ENCODE data around the gene ZNF217.
"Not testable (repeated sequence)": the region's sequence is repeated elsewhere in the genome, so short reads cannot be mapped to it uniquely, and the experiment has no call there.

Gene ZNF217

DNA sequence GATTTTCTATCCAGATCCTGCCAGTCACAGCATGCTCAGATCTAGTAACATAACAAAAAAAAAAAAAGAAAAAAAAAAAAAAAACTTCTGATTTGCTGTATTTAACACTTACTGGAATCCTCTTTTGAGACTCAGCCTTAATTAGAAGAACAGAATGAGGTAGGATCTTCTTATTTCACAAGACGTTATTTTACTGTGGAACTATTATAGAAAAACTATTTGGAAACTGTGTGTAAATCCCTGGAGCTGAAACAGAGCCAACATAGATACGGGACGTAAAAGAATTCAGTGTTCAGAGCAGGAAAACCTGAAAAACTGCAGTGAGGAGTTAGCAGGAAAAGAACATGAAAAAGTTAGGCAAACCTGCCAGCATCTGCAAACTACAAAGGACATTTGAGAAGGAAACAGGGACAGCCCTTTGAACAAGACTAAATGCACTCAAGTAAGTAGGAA lies 3.4 kb upstream of the ZNF217 start:
- Mint-ChIP-seq H3K4me1 (peaks cover 55% of the 10 kb centered on the region), H3K36me3 (peaks cover 40% of the 10 kb centered on the region), H3K9me3 (no peaks in the 10 kb centered on the region), H3K27ac (peak overlapping the region; percentile 99), H3K4me3 (peak overlapping the region; percentile 81), H3K27me3 (no peaks in the 10 kb centered on the region)
- DNase-seq = no peak
- CTCF ChIA-PET = interaction anchor here (1.1 to 1.2 kb wide), 5 partner anchors 12 to 343 kb away, joined by 3 to 6 read pairs (median 4); no protein-coding TSS in a partner anchor

DNA sequence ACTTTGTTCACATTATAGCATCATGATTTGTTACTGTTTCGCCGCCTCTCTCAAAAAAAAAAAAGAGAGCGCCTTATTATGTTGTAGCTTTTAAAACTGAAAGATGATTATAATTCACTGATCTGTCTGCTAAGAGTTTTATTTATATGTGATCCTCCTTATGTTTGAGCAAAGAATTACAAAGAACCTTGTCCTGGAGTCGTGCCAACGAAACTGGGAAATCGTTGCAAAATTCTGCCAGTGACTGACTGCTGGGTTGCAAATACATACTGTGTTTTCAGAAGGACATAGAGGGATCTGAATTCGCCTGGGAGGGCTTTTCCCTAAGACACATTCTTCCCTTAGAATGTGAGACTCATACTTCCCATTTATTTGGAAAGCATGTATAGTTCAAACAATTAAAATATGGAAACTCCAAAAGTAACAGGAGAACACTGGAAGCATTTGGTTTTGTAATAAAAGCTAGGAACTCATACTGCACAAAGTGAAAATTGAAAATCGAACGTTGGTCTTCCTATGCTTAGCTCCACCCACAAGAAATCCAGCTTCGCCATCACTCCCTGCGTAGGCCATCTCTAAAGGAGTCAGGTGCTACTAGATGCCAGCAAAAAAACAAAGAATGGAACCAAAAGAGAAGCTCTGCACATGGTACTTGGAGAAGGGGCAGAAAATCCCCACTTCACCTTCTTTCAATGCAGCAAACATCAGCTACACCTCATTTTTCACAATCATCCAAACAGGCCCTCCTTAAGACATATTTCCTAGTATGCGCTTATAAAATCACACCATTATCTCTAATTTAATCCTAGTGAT lies 2.8 kb upstream of the ZNF217 start:
- peak overlapping the region; percentile 81 for H3K4me3 Mint-ChIP-seq
- peak overlapping the region; percentile 99 for H3K27ac Mint-ChIP-seq
- H3K4me1 Mint-ChIP-seq = peaks cover 55% of the 10 kb centered on the region
- not testable (repeated sequence) for H3K9me3 Mint-ChIP-seq, H3K27me3 Mint-ChIP-seq
- H3K36me3 Mint-ChIP-seq = peaks cover 43% of the 10 kb centered on the region
- DNase-seq = peak; percentile 46
- CTCF ChIA-PET = interaction anchor here (0.8 to 1.2 kb wide), 8 partner anchors 13 to 343 kb away, joined by 3 to 6 read pairs (median 3); no protein-coding TSS in a partner anchor

DNA sequence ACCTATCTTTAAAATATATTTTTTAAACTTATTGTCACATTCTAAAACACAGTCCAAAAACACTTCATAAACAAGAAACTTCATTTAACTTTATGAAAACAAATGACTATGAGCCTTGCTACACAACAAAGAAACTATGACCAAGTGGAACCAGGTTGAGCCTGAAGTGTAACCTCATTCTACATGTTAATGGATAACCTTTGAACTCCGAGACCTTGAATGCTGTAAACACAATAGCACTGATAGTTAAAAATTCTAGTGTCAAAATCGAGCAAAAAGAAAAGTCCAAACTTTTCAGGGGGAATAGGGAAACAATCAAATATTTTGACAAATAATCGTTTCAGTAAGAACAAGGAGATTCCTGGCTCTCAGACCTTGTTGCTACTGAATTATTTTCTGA lies 2.1 kb upstream of the ZNF217 start:
- not testable (repeated sequence) for H3K27me3 Mint-ChIP-seq, H3K9me3 Mint-ChIP-seq, DNase-seq
- peak overlapping the region; percentile 81 for H3K4me3 Mint-ChIP-seq
- H3K4me1 Mint-ChIP-seq = peaks cover 51% of the 10 kb centered on the region
- CTCF ChIA-PET = interaction anchor here (0.8 to 1.1 kb wide), 3 partner anchors 16 to 60 kb away, joined by 3 read pairs; no protein-coding TSS in a partner anchor
- peak overlapping the region; percentile 99 for H3K27ac Mint-ChIP-seq
- peaks cover 43% of the 10 kb centered on the region for H3K36me3 Mint-ChIP-seq

DNA sequence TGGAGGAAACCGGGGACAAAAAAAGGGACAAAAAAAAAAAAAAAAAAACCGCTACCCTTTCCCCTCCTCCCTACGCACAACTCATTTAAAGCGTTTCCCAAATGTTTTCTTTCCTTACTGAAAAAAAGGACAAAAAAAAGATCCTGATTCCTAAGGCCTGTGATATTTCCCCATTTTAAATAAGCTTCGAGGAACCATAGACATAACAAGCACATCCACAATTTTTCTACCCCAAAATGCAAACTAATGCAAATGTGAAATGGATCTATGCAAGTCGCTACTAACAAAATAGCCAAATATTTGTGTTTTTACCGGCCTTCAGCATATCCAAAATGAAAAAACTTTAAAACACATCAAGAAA lies 1.4 kb upstream of the ZNF217 start:
- H3K27ac Mint-ChIP-seq = peak overlapping the region; percentile 99
- no peaks in the 10 kb centered on the region for H3K27me3 Mint-ChIP-seq
- DNase-seq = no peak
- peaks cover 44% of the 10 kb centered on the region for H3K36me3 Mint-ChIP-seq
- H3K4me3 Mint-ChIP-seq = peak overlapping the region; percentile 88
- H3K4me1 Mint-ChIP-seq = peaks cover 50% of the 10 kb centered on the region
- H3K9me3 Mint-ChIP-seq = no peaks in the 10 kb centered on the region
- CTCF ChIA-PET = interaction anchor here (1.0 to 1.1 kb wide), 2 partner anchors 14 to 340 kb away, joined by 3 read pairs; no protein-coding TSS in a partner anchor

DNA sequence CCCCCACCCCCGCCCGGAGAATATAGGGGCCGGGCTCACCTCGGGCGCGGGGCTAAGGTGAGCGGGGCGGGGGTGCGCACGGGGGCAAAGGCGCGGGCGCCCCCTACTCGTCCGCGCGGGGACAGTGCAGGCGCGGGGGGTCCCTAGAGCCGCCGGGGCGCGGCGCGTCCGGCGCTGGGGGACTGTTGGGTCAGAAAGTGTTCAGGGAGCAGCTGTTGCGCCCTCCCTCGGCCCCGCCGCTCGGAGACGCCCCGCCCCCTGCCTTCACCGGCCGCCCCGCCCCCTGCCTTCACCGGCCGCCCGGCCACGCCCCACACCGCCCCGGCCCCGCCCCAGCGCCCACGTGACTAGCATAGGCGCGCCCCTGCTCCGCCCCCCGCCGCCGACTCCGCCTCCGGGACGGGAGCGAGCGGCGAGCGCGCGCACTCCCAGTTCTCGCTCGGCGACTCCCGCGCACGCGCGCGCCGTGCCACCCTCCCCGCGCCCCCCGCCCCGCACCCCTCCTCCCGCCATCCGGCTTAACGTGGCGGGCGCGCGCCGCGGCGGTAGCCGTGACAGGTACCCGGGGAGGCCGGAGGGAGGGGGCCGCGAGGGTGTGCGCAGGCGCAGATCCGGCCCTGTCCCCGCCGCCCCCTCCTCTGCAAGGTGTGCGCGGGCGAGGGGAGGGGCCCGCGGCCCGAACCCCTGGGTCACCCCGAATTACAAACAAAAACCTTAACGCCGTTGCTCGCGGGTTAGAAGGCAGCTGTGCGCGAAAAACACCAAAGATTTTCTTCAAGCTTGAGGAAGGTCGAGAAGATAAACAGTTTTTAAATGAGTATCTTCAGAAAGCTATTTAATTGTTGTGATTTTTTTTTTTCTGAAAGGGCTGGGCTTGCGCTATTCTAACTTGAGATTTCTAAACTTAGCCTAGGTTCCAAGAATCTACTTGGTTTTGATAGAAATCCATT lies 704 bp upstream of the ZNF217 start:
- Mint-ChIP-seq H3K27me3 (no peaks in the 10 kb centered on the region), H3K27ac (peak overlapping the region; percentile 99), H3K9me3 (no peaks in the 10 kb centered on the region), H3K4me1 (peaks cover 49% of the 10 kb centered on the region), H3K4me3 (peak overlapping the region; percentile 99), H3K36me3 (peaks cover 43% of the 10 kb centered on the region)
- CTCF ChIA-PET = interaction anchor here (0.6 to 1.1 kb wide), 3 partner anchors 15 to 351 kb away, joined by 3 read pairs; no protein-coding TSS in a partner anchor
- DNase-seq = peak; percentile 96

DNA sequence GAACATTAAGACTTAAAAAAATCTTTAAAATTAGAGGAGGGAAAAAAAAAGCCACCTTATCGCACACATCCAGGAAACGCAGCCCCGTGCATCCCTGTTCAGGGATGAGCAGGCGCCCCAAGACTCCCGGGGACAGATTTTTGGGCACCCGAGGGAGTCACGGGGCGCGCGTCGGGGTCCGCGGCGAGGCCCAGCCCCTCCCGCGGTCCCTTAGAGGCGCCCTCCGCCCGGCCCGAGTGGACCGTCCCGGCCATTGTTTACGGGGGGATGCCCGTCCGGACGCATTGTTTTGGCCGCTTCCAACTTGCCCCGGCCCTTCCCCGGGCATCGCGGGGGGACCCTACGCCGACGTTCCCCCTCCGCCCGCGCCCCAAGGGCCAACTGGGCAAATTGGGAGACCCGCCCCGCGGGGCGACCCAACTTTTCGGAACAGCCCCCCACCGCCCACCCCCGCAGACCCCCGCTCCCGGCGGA lies 610 bp downstream of the ZNF217 start:
- no peaks in the 10 kb centered on the region for H3K27me3 Mint-ChIP-seq
- H3K4me3 Mint-ChIP-seq = peak overlapping the region; percentile 99
- no peaks in the 10 kb centered on the region for H3K9me3 Mint-ChIP-seq
- H3K27ac Mint-ChIP-seq = peak overlapping the region; percentile 99
- peaks cover 45% of the 10 kb centered on the region for H3K4me1 Mint-ChIP-seq
- DNase-seq = peak; percentile 47
- peaks cover 46% of the 10 kb centered on the region for H3K36me3 Mint-ChIP-seq
- CTCF ChIA-PET = no interaction called here

DNA sequence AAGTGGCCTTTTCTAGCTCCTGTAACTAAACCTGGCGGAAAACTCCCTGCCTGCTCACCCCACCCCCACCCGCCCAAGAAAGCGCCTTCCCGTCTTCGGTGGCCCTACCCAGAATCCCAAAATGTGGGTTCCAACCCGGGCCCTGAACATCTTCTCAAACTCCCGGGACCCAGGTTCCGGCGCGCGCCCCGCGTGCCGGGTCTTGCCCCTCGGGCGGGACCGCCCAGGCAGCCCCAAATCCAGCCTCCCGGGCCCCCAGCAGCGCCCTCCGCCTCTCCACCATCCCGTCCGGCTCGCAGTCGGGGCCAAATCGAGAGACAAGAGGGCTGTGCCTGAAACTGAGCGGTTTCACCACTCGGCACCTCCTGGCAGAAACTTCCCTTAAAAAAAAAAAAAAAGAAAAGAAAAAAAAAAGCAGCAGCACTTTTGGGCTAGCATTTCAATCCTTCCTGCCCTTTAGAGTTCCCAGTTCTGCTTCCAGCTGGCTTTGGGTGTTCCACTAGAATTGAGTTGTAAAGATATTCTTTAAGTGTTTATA lies 1.1 kb downstream of the ZNF217 start:
- not testable (repeated sequence) for H3K9me3 Mint-ChIP-seq, H3K27me3 Mint-ChIP-seq
- peak; percentile 80 for DNase-seq
- Mint-ChIP-seq H3K36me3 (peaks cover 42% of the 10 kb centered on the region), H3K4me1 (peaks cover 40% of the 10 kb centered on the region), H3K27ac (peak overlapping the region; percentile 99), H3K4me3 (peak overlapping the region; percentile 99)
- CTCF ChIA-PET = interaction anchor here (0.7 to 1.1 kb wide), 3 partner anchors 11 to 323 kb away, joined by 3 to 5 read pairs (median 3); no protein-coding TSS in a partner anchor

DNA sequence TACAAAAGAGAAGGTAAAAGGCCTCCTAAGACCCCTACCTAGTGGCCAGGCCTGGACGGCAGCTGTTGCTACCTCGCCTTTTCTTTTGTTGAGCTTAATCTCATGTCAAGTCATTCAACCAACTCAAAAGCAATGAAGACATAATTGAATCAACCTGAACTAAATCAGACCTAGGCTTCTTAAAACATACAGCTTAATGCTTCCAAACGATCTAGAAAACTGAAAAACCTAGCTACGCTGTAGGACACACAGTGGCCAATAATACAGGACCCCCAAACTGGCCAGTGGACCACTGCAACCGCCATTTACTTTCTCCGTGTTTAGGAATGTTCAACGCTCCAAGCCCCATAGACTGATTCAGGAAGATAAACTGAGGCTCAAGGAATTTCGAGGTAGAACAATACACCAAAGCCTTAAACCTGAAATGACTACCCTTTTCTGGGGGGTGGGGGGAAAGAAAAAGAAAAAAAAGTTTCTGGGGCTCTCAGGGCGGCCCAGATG lies 1.6 kb downstream of the ZNF217 start:
- not testable (repeated sequence) for DNase-seq, H3K9me3 Mint-ChIP-seq, H3K27me3 Mint-ChIP-seq
- Mint-ChIP-seq H3K4me3 (peak overlapping the region; percentile 99), H3K4me1 (peaks cover 39% of the 10 kb centered on the region), H3K27ac (peak overlapping the region; percentile 99), H3K36me3 (peaks cover 39% of the 10 kb centered on the region)
- CTCF ChIA-PET = interaction anchor here (0.7 to 1.1 kb wide), 3 partner anchors 10 to 324 kb away, joined by 3 to 5 read pairs (median 3); no protein-coding TSS in a partner anchor

DNA sequence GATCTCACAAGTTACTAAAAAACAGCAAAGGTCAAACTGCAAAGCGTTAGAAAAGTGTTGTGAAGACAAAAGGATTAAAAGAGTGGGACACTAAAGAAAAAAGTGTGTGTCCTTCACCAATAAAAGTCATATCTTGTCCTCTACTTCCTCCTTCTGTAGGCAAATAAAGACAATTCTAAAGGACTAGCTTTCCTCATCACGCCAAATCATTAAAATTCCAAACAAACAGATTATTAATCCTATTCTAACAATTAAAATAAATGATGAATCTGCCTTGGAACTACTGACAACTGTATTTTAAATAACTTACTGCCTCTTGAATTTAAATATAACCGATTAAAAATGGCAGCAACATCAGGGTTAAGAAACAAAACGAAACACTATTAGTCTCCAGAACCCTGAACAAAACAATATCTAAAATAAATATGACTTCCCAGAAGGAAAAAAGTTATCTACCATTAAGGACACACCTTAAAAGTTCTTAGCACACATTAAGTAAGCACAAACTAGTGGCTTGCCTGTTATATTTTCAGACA lies 2.4 kb downstream of the ZNF217 start:
- Mint-ChIP-seq H3K4me3 (peak overlapping the region; percentile 99), H3K36me3 (peaks cover 36% of the 10 kb centered on the region), H3K4me1 (peaks cover 39% of the 10 kb centered on the region), H3K27ac (peak overlapping the region; percentile 99)
- DNase-seq, H3K9me3 Mint-ChIP-seq, H3K27me3 Mint-ChIP-seq: not testable (repeated sequence)
- CTCF ChIA-PET = interaction anchor here (1.1 kb wide), 2 partner anchors 9 to 324 kb away, joined by 3 to 5 read pairs; no protein-coding TSS in a partner anchor

DNA sequence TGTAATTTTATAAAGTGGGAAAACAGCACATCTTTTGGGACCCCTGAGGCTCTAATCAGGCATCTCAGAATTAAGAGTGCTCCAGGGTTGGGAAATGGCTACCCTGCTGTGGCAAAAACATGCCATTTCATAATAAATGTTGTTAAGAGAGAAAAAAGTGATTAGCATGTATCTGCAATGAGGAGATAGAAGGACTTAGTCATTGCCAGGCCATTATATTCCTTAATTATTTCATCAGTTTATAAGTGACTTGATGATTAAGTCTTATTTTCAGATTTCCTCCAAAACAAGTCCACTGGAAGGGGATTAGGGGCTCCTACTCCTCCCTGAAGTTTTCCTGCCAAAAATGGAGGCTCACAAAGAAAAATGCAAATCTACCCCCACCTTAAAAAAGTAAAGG lies 3.0 kb downstream of the ZNF217 start:
- H3K27me3 Mint-ChIP-seq, H3K9me3 Mint-ChIP-seq, DNase-seq: not testable (repeated sequence)
- CTCF ChIA-PET = interaction anchor here (0.9 kb wide), 1 partner anchor 350 kb away, joined by 3 read pairs; no protein-coding TSS in a partner anchor
- H3K4me3 Mint-ChIP-seq = peak overlapping the region; percentile 99
- peak overlapping the region; percentile 99 for H3K27ac Mint-ChIP-seq
- peaks cover 40% of the 10 kb centered on the region for H3K36me3 Mint-ChIP-seq
- H3K4me1 Mint-ChIP-seq = peaks cover 40% of the 10 kb centered on the region

DNA sequence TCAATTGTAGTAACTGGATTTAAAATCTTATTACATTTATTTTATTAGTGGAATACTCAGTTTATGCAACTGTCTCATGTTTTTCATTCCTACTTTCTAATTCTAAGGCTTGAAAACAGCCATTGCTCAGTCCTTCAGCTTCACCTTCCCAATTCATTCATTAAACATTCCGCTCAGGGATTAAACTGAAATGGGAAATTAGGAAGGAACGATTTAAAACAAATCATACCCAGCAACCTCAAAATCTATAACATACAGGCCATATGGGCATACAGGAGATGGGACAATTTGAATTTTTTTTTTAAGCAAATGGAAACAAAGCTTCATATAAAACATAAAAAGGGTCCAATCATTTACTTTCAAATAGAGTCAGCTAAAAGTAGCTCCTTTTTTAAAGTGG lies 3.5 kb downstream of the ZNF217 start:
- DNase-seq, H3K9me3 Mint-ChIP-seq, H3K27me3 Mint-ChIP-seq: not testable (repeated sequence)
- CTCF ChIA-PET = interaction anchor here (0.9 kb wide), 1 partner anchor 351 kb away, joined by 3 read pairs; no protein-coding TSS in a partner anchor
- Mint-ChIP-seq H3K4me1 (peaks cover 42% of the 10 kb centered on the region), H3K27ac (peak overlapping the region; percentile 99), H3K36me3 (peaks cover 44% of the 10 kb centered on the region), H3K4me3 (peak overlapping the region; percentile 99)

DNA sequence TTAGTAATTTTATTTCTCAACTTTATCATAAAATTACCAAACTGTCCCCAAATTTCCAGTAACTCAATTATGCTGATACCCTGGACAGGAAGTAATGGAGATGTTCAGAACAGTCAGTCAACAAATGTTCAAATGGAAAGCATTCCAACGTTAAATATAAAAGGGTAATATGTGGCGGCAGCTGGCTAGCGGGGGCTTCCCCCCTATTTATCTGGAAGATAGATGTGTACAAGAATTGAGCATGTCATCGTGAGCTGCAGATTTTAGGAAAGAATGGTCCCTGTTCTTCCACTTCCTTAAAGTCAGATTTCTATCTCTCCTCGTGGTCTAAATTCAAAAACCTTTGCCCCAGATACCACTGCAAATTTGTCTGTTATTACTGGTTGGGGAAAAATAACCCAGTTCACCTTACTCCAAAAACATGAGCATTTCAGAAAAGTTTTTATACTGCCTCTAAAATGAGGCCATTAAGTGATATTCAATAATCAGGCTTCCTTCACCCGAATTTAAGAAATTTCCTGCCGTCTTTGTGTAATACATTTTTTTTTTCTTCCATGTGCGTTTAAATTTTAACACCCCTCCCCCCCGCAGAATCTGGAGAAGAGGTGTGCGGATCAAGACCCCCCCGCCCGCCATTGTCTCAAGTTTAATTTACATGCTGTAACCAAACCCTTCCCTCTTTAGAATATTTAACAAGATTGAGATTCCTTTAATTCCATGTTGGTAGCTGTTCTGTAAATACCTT lies 4.1 kb downstream of the ZNF217 start:
- DNase-seq, H3K9me3 Mint-ChIP-seq, H3K27me3 Mint-ChIP-seq: not testable (repeated sequence)
- Mint-ChIP-seq H3K27ac (peak overlapping the region; percentile 99), H3K36me3 (peaks cover 43% of the 10 kb centered on the region), H3K4me3 (peak overlapping the region; percentile 99), H3K4me1 (peaks cover 46% of the 10 kb centered on the region)
- CTCF ChIA-PET = interaction anchor here (0.7 to 0.9 kb wide), 2 partner anchors 11 to 351 kb away, joined by 3 read pairs; no protein-coding TSS in a partner anchor

Measured in activated naive CD4-positive, alpha-beta T cell treated with anti-CD3 and anti-CD28 coated beads, Interleukin-2, amount 10 ng/mL, durations not matched to agents 7 days and 5 days (primary cell).